Epithelial cell of proximal tubule (primary cell): ENCODE results near the gene SLC31A2. TPM values are rescaled to one million over a fixed set of nuclear protein-coding genes. Genes with fewer than 3 reads are reported as not detected.
A peak's percentile ranks its signal among the peaks of the same experiment; 100 is the strongest.
"Not testable (repeated sequence)": the region's sequence is repeated elsewhere in the genome, so short reads cannot be mapped to it uniquely, and the experiment has no call there.

ENCODE experiments used
- DNase-seq: peaks from one replicate; pipeline ENCODE4 v3.0.0-alpha.2; 2011; ENCODE audit warnings: low read depth
- H3K4me3 ChIP-seq: 2 replicates; pipeline ENCODE4 v1.5.1; 2011; ENCODE audit warnings: low read depth, mild to moderate bottlenecking, low read length
- total RNA-seq: library from RNA; depleted of rRNA; stranded (reverse); fragments of >200 nt; gene quantifications from 2 replicates; pipeline ENCODE4 v1.2.3, GENCODE V29; 2015
- TF ChIP-seq, protein P1 (sequence below): conservative IDR thresholded peaks from 2 replicates; pipeline ENCODE4 v1.5.1; 2012; ENCODE audit warnings: low read depth, mild to moderate bottlenecking, low read length

The SLC31A2 gene, protein sequence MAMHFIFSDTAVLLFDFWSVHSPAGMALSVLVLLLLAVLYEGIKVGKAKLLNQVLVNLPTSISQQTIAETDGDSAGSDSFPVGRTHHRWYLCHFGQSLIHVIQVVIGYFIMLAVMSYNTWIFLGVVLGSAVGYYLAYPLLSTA
- 3.7 and 4.8 TPM in 2 replicates for total RNA-seq

DNA sequence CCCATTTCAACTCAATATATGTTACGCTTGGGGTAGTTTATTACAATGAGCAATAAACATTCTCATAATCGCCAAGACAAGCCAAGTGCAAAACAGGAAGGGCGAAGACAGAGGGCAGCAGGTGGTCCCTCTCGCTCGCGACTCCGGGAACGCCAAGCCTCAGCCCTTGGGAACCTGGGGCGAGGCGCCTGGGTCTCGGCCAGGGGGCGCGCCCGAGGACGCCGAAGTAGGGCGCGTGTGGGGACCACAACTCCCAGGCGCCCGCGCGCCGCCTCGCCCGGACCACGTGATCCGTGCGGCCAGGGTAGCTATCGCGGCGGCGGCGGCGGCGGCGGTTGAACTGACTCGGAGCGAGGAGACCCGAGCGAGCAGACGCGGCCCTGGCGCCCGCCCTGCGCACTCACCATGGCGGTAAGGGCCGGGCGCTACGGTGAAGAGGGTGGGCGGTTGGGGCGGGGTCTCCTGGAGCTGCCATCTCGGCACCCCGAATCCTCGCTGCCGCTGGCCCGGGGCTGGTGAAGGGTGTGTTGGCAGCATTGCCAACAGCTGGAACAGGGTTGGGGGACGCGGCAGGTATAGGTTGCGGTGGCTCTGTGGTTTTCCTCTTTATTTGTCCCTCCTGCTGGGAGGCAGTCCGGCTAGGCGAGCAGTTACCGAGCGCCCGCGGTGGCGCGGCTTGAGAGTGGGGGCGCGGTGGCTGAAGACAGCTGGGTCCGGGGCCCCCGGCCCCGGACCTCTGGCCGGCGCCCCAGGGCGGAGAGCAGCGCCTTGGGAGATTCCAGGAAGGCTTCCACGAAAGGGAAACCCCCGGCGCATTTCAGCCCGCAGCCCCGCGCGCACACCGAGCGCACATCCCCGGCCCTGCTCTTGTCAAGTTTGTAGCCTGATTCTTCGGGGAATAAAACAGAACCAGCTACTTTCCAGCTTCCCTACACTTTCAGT, at the start of gene SLC31A2:
TSS of gene SLC31A2 (plus strand) at position 338 of the 942 bp plus-strand sequence. CDS start at position 406, 68 bp downstream.
- peak within 1 kb of the TSS; percentile 90 for H3K4me3 ChIP-seq
- no peak for DNase-seq
- TF ChIP-seq, protein P1, sequence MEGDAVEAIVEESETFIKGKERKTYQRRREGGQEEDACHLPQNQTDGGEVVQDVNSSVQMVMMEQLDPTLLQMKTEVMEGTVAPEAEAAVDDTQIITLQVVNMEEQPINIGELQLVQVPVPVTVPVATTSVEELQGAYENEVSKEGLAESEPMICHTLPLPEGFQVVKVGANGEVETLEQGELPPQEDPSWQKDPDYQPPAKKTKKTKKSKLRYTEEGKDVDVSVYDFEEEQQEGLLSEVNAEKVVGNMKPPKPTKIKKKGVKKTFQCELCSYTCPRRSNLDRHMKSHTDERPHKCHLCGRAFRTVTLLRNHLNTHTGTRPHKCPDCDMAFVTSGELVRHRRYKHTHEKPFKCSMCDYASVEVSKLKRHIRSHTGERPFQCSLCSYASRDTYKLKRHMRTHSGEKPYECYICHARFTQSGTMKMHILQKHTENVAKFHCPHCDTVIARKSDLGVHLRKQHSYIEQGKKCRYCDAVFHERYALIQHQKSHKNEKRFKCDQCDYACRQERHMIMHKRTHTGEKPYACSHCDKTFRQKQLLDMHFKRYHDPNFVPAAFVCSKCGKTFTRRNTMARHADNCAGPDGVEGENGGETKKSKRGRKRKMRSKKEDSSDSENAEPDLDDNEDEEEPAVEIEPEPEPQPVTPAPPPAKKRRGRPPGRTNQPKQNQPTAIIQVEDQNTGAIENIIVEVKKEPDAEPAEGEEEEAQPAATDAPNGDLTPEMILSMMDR: peak; percentile 32

DNA sequence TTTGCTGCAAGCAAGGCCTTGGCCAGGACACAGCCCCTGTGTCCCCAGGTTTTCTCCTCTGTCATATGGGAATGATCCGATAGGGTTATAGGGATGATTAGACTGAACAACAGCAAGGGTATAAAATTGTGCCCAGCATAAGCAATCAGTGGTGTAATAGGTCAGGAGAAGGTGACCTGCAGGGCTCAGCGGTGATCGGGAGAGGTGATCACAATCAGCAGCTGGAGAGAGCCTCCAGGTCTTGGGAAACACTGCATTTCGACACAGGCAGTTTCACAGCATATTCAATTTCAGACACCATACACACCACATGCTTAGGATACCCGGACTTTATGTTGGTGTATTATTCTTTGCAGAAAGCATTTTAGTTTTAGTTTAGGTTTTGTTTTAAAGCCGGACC, 45.5 kb upstream of the SLC31A2 start:
- DNase-seq, H3K4me3 ChIP-seq: not testable (repeated sequence)

DNA sequence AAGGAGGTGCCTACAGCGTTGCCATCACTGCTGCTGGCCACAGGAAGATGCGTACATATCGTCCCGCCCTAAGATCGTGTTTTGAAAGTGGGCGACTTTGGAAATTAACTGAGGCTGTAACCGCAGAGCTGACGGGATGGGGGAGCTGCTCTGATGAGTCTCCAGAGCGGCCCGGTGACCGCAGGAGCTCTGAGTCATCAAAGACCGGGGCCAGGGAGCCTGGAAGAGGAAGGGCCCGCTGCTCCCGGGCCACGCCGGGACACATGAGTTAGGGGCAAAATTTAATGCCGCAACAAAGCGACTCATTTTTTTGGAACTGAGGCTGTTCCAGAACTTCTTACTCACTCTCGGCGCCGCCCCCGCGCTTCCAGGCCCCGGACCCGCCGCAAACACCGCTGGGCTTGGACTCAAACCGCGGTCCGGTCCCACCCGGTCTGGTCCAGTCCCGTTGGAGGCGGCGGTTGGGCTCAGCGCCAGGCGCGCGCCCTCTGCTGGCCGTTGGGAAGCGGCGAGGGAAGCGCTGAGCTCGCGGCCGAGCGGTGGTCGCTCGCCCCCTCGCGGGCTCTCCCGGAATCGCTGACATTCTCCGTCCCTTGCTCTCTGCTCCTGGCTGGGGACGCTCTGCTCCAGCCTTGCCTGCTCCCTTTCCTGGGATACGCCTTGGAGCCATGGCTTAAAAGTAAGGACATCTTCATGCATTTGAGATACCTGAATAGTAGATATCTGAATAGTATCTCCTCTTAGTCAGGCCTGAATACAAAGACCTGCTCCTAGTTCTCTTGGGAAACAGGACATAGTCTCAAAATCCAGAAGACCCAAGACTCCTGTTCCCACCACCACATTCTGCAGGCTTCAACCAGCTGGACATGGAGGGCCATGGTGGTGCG, 39.5 kb upstream of the SLC31A2 start:
- not testable (repeated sequence) for DNase-seq

DNA sequence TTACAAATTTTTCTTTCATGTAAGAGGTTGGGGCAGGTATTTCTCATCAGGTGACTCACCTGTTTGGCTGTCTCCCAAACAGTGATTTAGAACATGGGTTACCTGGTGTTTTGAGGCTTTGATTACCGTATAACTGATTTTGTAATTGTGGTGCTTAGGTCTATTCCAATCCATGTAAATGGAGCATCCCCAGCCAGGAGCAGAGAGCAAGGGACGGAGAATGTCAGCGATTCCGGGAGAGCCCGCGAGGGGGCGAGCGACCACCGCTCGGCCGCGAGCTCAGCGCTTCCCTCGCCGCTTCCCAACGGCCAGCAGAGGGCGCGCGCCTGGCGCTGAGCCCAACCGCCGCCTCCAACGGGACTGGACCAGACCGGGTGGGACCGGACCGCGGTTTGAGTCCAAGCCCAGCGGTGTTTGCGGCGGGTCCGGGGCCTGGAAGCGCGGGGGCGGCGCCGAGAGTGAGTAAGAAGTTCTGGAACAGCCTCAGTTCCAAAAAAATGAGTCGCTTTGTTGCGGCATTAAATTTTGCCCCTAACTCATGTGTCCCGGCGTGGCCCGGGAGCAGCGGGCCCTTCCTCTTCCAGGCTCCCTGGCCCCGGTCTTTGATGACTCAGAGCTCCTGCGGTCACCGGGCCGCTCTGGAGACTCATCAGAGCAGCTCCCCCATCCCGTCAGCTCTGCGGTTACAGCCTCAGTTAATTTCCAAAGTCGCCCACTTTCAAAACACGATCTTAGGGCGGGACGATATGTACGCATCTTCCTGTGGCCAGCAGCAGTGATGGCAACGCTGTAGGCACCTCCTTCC, 37.9 kb upstream of the SLC31A2 start:
- TF ChIP-seq, protein P1: peak; percentile 26
- not testable (repeated sequence) for H3K4me3 ChIP-seq, DNase-seq

More for the DNA sequence above, 39.5 kb upstream of the SLC31A2 start:
- not testable (repeated sequence) for H3K4me3 ChIP-seq

DNA sequence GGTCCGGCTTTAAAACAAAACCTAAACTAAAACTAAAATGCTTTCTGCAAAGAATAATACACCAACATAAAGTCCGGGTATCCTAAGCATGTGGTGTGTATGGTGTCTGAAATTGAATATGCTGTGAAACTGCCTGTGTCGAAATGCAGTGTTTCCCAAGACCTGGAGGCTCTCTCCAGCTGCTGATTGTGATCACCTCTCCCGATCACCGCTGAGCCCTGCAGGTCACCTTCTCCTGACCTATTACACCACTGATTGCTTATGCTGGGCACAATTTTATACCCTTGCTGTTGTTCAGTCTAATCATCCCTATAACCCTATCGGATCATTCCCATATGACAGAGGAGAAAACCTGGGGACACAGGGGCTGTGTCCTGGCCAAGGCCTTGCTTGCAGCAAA, 32.0 kb upstream of the SLC31A2 start:
- DNase-seq, H3K4me3 ChIP-seq: not testable (repeated sequence)

DNA sequence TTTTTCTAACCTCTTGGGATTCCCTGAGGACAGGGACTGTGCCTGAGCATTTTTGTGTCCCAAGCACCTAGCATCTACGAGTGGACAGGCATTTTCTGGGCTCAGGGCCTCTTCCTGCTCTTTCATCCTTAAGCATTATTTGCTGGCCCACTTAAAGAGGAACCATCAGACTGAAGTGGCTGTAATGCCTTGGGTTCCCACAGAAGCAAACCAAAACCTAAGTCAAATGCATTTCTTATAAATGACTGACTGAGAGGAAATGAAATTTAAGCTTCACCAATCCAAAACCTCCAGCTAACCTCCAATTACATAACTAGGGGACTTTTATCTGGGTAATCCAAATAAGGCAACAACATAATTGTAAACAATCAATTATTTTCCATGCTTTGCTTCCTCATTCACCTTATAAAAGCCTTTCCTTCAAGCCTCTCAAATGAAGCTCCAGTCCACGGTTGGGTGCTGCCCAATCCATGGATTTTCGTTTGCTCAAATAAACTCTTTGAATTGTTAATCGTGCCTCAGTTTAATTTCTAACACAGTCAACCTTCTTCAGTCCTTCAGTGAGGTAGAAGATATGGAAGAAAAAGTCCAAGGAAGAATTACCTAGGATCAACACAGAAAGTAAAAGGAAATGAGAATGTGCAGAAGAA, 25.3 kb upstream of the SLC31A2 start:
- DNase-seq: no peak
- H3K4me3 ChIP-seq: no peak overlapping the region
- TF ChIP-seq, protein P1: no peak

DNA sequence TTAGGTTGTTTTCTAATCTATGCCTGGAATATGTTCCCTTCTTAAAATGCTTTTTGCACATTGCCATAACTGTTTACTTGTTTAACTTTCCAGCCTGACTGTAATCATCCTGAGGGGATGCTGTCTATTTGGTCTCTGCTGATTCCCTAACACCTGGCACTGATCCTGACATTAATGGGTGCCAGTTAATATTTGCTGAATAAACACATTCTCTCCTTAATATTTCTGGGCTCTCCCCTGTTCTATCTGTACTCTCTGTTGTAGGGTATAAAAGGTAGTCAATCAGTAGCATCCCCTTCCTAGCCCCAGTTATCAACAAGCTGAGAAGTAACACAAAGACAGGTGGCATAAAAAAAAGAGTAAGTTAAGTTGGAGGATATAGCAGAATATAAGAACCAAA, 21.3 kb upstream of the SLC31A2 start:
- TF ChIP-seq, protein P1: no peak
- no peak overlapping the region for H3K4me3 ChIP-seq

More for the DNA sequence above, 21.3 kb upstream of the SLC31A2 start:
- no peak for DNase-seq
